BLaER1 treated with 17β-estradiol and CSF1 and Interleukin-3, amounts not matched to agents 10 nM and 100 nM (cell line): ENCODE measurements around the gene CEP89.

Experiments used
- H3K27ac ChIP-seq, 11 experiments: shearing (Covaris generic); formaldehyde crosslinking; 2 replicates each; pipeline ENCODE4 v1.8.1; 2022
- H3K27me3 ChIP-seq, 11 experiments: shearing (Covaris generic); formaldehyde crosslinking; 2 replicates each; pipeline ENCODE4 v1.8.1; 2022
- H3K36me3 ChIP-seq, 11 experiments: shearing (Covaris generic); formaldehyde crosslinking; 2 replicates each; pipeline ENCODE4 v1.8.1; 2022
- H3K4me1 ChIP-seq, 10 experiments: shearing (Covaris generic); formaldehyde crosslinking; 2 replicates each; pipeline ENCODE4 v1.8.1; 2022
- H3K4me2 ChIP-seq, 11 experiments: shearing (Covaris generic); formaldehyde crosslinking; 2 replicates each; pipeline ENCODE4 v1.8.1; 2022
- H3K4me3 ChIP-seq, 10 experiments: shearing (Covaris generic); formaldehyde crosslinking; 2 replicates each; pipeline ENCODE4 v1.8.1; 2022
- H3K9ac ChIP-seq, 11 experiments: shearing (Covaris generic); formaldehyde crosslinking; 2 replicates each; pipeline ENCODE4 v1.8.1; 2022
- H3K9me3 ChIP-seq, 11 experiments: shearing (Covaris generic); formaldehyde crosslinking; replicated peaks in 1 of 11; 2 replicates each; pipeline ENCODE4 v1.8.1; 2022
- H4K20me1 ChIP-seq, 11 experiments: shearing (Covaris generic); formaldehyde crosslinking; 2 replicates each; pipeline ENCODE4 v1.8.1; 2022
- Cebpa-rat ChIP-seq, 11 experiments: shearing (Covaris generic); IDR thresholded peaks; 2 replicates each; pipeline ENCODE4 v1.8.1; 2022

CEP89 gene

DNA sequence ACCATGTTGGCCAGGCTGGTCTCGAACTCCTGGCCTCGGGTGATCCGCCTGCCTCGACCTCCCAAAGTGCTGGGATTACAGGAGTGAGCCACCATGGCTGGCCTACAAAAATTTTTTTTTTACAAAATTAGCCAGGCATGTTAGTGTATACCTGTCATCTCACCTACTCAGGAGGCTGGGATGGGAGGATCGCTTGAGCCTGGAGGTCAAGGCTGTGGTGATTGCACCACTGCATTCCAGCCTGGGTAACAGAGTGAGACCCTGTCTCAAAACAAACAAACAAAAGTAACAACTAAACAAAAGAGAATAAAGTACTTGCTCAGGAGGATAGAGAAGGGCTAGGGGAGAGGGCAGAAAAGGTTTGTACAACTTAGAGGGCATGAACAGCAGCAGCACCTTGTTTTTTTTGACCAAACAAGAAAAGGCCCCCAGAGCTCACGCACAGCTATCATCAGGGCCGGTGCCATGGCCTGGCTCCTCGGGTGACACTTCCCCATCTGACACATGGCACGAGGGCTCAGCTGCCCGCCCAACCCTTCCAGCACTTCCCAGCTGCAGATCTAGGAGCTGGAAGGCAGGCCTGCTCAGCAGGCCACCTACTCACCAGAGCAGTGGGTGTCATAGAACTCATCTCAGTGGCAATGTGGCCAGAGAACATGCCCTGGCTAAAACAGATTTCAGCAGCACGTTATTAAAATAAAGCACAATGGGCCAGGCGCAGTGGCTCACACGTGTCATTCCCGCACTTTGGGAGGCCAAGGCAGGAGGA lies 93.6 kb downstream of the CEP89 start:
- H3K4me2 ChIP-seq, result no peak overlapping the region
- H3K36me3 ChIP-seq, result peaks cover 0 to 29% (median 11%) of the 10 kb centered on the region in 11 experiments; a peak in 11 of 22 replicates
- H3K9ac ChIP-seq, result no peak overlapping the region
- H3K9me3 ChIP-seq, result no peaks in the 10 kb centered on the region
- H3K27ac ChIP-seq, result no peak overlapping the region
- H3K27me3 ChIP-seq, result no peaks in the 10 kb centered on the region
- no peaks in the 10 kb centered on the region for H4K20me1 ChIP-seq
- no peak overlapping the region for H3K4me3 ChIP-seq
- H3K4me1 ChIP-seq, result peaks cover 0 to 5% (median 0%) of the 10 kb centered on the region in 10 experiments; a peak in 1 of 20 replicates
- TF ChIP-seq Cebpa-rat (IDR thresholded peaks at IDR 0.05), result no peak

GRCh38 chr19:32877323-32877912 lies 94.3 kb downstream of the CEP89 start:
- H3K4me3 ChIP-seq, result no peak overlapping the region
- H3K9me3 ChIP-seq, result no peaks in the 10 kb centered on the region
- H3K9ac ChIP-seq, result no peak overlapping the region
- H3K27me3 ChIP-seq, result no peaks in the 10 kb centered on the region
- no peak for TF ChIP-seq Cebpa-rat (IDR thresholded peaks at IDR 0.05)
- peaks cover 0 to 5% (median 0%) of the 10 kb centered on the region in 10 experiments; a peak in 1 of 20 replicates for H3K4me1 ChIP-seq
- H4K20me1 ChIP-seq, result no peaks in the 10 kb centered on the region
- H3K27ac ChIP-seq, result no peak overlapping the region
- no peak overlapping the region for H3K4me2 ChIP-seq
- H3K36me3 ChIP-seq, result peaks cover 0 to 29% (median 11%) of the 10 kb centered on the region in 11 experiments; a peak in 11 of 22 replicates

DNA sequence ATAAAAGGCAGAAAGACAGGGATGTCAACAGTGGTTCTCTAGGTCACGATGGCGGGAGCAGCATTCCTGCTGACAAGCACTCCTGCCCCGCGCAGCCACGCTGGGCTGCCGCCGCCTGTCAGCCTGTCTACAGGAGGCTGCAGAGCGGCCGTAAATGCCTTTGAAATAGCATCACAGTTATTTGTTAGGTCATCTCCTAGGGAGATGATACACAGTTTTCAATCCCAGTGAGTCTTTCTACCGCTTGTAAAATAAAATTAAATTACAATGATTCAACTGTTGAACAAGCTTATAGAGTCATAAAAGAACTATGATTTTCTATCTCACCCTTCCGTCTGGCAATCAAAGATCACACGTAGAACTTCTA lies 94.9 kb downstream of the CEP89 start:
- no peaks in the 10 kb centered on the region for H3K9me3 ChIP-seq
- no peak for TF ChIP-seq Cebpa-rat (IDR thresholded peaks at IDR 0.05)
- H3K36me3 ChIP-seq, result peaks cover 0 to 28% (median 11%) of the 10 kb centered on the region in 11 experiments; a peak in 11 of 22 replicates
- no peak overlapping the region for H3K27ac ChIP-seq
- H3K9ac ChIP-seq, result no peak overlapping the region
- H3K27me3 ChIP-seq, result no peaks in the 10 kb centered on the region
- H3K4me2 ChIP-seq, result no peak overlapping the region
- H4K20me1 ChIP-seq, result no peaks in the 10 kb centered on the region
- no peak overlapping the region for H3K4me3 ChIP-seq
- peaks cover 0 to 5% (median 0%) of the 10 kb centered on the region in 10 experiments; a peak in 1 of 20 replicates for H3K4me1 ChIP-seq

DNA sequence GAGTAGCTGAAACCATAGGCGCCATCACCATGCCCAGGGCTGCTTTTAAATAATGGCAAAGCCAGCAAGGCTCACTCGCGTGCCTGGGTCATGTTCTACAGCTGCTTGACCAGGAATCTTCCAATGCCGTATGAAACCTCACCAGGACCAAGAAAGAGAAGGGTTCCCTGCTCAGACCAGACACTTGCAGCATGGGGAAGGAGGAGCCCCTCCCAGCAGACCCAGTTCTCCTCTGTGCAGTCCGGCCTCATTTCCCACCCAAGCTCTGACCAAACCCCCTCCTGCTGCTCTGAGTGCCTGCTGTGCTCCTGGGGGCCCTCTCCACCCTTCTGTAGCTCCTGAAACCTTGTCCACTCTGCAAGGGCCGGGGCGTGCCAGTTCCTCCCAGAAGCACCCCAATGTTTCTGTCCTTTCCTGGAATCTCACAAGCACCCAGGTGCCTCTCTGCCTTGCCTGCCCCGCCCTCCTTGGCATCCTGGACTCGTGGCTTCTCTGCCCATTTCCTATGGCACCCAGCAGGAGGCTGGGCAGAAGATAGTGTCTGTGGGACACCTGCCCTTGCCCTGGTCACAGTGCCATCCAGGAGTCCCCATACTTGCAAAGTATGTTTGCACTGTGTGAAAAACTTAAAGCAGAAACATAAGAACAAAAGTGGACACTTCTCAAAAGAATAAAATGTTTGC lies 95.4 kb downstream of the CEP89 start:
- Histone ChIP-seq H4K20me1 (no peaks in the 10 kb centered on the region), H3K4me2 (no peak overlapping the region), H3K27ac (no peak overlapping the region), H3K36me3 (peaks cover 0 to 24% (median 11%) of the 10 kb centered on the region in 11 experiments; a peak in 11 of 22 replicates), H3K9me3 (no peaks in the 10 kb centered on the region), H3K9ac (no peak overlapping the region), H3K4me1 (peaks cover 0 to 5% (median 0%) of the 10 kb centered on the region in 10 experiments; a peak in 1 of 20 replicates), H3K27me3 (no peaks in the 10 kb centered on the region), H3K4me3 (no peak overlapping the region)
- TF ChIP-seq Cebpa-rat (IDR thresholded peaks at IDR 0.05), result no peak

DNA sequence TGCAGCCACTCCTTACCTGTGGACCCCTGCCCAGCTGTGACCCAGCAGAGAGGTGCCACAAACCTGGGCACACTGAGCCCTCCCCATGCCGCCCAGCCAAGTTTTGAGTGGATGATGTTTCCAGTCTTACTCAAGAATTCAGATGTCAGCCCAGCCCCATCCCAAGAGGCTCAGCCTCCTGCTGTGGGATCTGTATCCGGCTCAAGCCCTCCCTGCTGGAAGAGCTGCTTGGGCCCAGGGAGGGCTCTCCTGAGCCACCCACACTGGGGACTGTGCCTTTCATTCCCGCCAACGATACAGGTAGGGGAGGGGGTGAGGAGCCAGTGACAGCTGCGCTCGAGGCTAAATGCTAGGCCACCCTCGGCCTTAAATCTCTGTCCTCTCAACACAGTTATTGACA lies 96.3 kb downstream of the CEP89 start:
- Histone ChIP-seq H3K4me3 (no peak overlapping the region), H4K20me1 (no peaks in the 10 kb centered on the region), H3K27ac (no peak overlapping the region), H3K9me3 (no peaks in the 10 kb centered on the region), H3K4me2 (no peak overlapping the region), H3K36me3 (peaks cover 0 to 24% (median 11%) of the 10 kb centered on the region in 11 experiments; a peak in 11 of 22 replicates), H3K27me3 (no peaks in the 10 kb centered on the region), H3K9ac (no peak overlapping the region), H3K4me1 (peaks cover 0 to 5% (median 0%) of the 10 kb centered on the region in 10 experiments; a peak in 1 of 20 replicates)
- no peak for TF ChIP-seq Cebpa-rat (IDR thresholded peaks at IDR 0.05)

DNA sequence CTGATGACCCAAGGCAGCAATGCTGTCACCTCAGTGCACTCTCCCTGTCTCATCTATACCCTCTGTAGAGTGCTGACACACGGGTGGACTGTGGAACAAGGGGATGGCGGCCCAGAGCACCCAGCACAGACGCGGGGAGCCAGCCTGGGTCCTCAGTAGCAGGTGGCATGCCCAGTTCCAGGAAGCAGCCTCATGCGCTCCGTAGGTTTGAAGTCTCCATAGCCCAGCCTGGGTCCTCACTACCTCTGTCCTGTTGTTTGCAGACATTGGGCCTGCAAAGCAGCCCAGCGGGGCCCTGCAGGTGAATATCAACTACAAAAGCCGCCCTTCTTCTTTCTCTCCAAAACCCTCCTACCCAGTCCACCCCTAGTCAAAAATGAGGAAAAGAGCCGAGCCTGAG lies 97.2 kb downstream of the CEP89 start:
- Histone ChIP-seq H3K36me3 (peaks cover 0 to 20% (median 11%) of the 10 kb centered on the region in 11 experiments; a peak in 11 of 22 replicates), H3K9me3 (no peaks in the 10 kb centered on the region), H3K4me1 (peaks cover 0 to 5% (median 0%) of the 10 kb centered on the region in 10 experiments; a peak in 1 of 20 replicates), H3K27ac (no peak overlapping the region), H3K9ac (no peak overlapping the region), H3K4me2 (no peak overlapping the region), H3K27me3 (no peaks in the 10 kb centered on the region), H4K20me1 (no peaks in the 10 kb centered on the region), H3K4me3 (no peak overlapping the region)
- no peak for TF ChIP-seq Cebpa-rat (IDR thresholded peaks at IDR 0.05)

DNA sequence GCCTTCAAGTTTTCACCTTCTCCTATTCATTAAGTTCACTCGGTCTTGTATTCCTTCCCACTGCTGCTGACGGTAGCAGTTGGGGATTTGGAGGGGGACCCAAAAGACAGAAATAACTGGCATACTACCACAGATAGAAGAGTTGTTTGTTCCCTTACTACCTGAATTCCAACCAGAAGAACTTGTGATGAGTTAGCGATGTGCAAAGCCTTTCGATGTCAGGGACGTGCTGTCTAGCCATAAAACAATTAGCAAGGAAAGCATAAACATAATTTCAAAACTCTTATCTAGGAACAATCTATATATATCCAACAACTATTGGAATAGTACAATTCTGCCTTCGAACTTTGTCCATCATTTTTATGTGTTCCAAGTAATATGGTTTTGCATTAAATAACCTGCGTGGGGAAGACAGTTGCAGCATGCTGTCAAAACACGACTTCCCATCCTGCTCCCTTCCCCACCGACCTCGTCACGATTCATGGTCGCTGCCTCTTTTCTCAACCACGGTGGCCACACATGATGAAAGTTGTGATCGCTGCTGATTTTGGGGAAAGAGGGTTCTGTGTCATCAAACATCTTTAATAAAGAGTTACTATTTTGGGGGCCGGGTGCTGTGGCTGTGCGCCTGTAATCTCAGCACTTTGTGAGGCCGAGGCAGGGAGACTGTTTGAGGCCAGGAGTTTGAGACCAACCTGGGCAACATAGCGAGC lies 98.4 kb downstream of the CEP89 start:
- Histone ChIP-seq H3K4me2 (0 out of 22 replicates have a peak overlapping the region, but pooled peaks of 1 of the 11 experiments have one; percentile 2), H3K27me3 (no peaks in the 10 kb centered on the region), H3K4me1 (peaks cover 0 to 5% (median 0%) of the 10 kb centered on the region in 10 experiments; a peak in 1 of 20 replicates), H3K36me3 (peaks cover 0 to 8% (median 3%) of the 10 kb centered on the region in 11 experiments; a peak in 8 of 22 replicates), H4K20me1 (no peaks in the 10 kb centered on the region), H3K9ac (no peak overlapping the region), H3K9me3 (no peaks in the 10 kb centered on the region), H3K4me3 (no peak overlapping the region), H3K27ac (no peak overlapping the region)
- TF ChIP-seq Cebpa-rat (IDR thresholded peaks at IDR 0.05), result no peak

GRCh38 chr19:32872391-32872790 lies 99.4 kb downstream of the CEP89 start:
- no peaks in the 10 kb centered on the region for H3K9me3 ChIP-seq
- H3K27ac ChIP-seq, result no peak overlapping the region
- H3K27me3 ChIP-seq, result no peaks in the 10 kb centered on the region
- 0 out of 22 replicates have a peak, but pooled peaks cover 0 to 3% (median 0%) of the 10 kb centered on the region in 11 experiments for H3K36me3 ChIP-seq
- no peak overlapping the region for H3K9ac ChIP-seq
- no peaks in the 10 kb centered on the region for H4K20me1 ChIP-seq
- no peak for TF ChIP-seq Cebpa-rat (IDR thresholded peaks at IDR 0.05)
- H3K4me3 ChIP-seq, result no peak overlapping the region
- no peak overlapping the region for H3K4me2 ChIP-seq
- H3K4me1 ChIP-seq, result peaks cover 0 to 5% (median 0%) of the 10 kb centered on the region in 10 experiments; a peak in 1 of 20 replicates
